Body of pancreas (tissue), 4 donors: ENCODE data around the gene PDXP. TPM values are rescaled to one million over a fixed set of nuclear protein-coding genes. Genes with fewer than 3 reads are reported as not detected.

Experiments
- ATAC-seq: fragments of 150-250 bp; one replicate; pipeline ENCODE4 v1.9.1; 2016
- DNase-seq, 4 donors: peaks; one replicate each; pipeline ENCODE4 v3.0.0-alpha.2; 2019
- H3K27ac ChIP-seq, 4 donors: fragments of 200-600 bp; sonication (generic); 1 replicate in 3 of 4; 2 replicates in 1 of 4; pipeline versions ENCODE4 v1.5.1 to v1.6.1; 2016 to 2019; ENCODE audit warnings: mild to moderate bottlenecking in 1 of 4, mixed read lengths in 1 of 4, moderate library complexity in 1 of 4
- H3K27me3 ChIP-seq, 2 donors: fragments of 200-600 bp; sonication (generic); one replicate each; pipeline ENCODE4 v1.6.0; 2016; ENCODE audit warnings: mild to moderate bottlenecking in 1 of 2
- H3K36me3 ChIP-seq, 2 donors: fragments of 200-600 bp; sonication (generic); replicated peaks in 1 of 2; 2 replicates each; pipeline ENCODE4 v1.5.1; 2016; ENCODE audit warnings: low read depth in 2 of 2; ENCODE audit not compliant: insufficient read depth in 1 of 2
- H3K4me1 ChIP-seq: fragments of 200-600 bp; sonication (generic); one replicate; pipeline ENCODE4 v1.6.0; 2016
- H3K4me3 ChIP-seq, 2 donors: fragments of 200-600 bp; sonication (generic); 1 replicate in 1 of 2; 2 replicates in 1 of 2; pipeline ENCODE4 v1.5.1; 2016 to 2019
- H3K9me3 ChIP-seq, 3 donors: fragments of 200-600 bp; sonication (generic); 1 replicate in 2 of 3; 2 replicates in 1 of 3; pipeline ENCODE4 v1.5.1; 2016
- POLR2A ChIP-seq, 3 donors: fragments of 450-650 bp; IDR thresholded peaks; one replicate each; pipeline ENCODE4 v1.6.1; 2016; ENCODE audit warnings: antibody characterized with exemption in 3 of 3, mild to moderate bottlenecking in 2 of 3
- WGBS, 2 donors: methylation state at CpG; one replicate each; pipeline ENCODE4 v1.1.5; 2017; 5-methylcytosine and 5-hydroxymethylcytosine counted together
- intact Hi-C: fragments of 100-400 bp; cut with DNase I; formaldehyde crosslinking; loops from one replicate; pipeline ENCODE4 v1.15.1; 2023
- total RNA-seq, 2 donors: library from RNA; depleted of rRNA; stranded (reverse); fragments of >200 nt; gene quantifications; one replicate each; pipeline ENCODE4 v1.1.0, GENCODE V29; 2016
- TF ChIP-seq, protein P1 (sequence below), 7 experiments: fragments of 450-650 bp in 4 of 7; fragments of 200-600 bp in 3 of 7; sonication (generic) in 3 of 7; IDR thresholded peaks; one replicate each; pipeline ENCODE4 v1.5.1; 2016 to 2019; ENCODE audit warnings: antibody characterized with exemption in 7 of 7

Gene PDXP
- total RNA-seq, 2 donors from 2014 or later: 7.0 to 23.1 TPM

DNA sequence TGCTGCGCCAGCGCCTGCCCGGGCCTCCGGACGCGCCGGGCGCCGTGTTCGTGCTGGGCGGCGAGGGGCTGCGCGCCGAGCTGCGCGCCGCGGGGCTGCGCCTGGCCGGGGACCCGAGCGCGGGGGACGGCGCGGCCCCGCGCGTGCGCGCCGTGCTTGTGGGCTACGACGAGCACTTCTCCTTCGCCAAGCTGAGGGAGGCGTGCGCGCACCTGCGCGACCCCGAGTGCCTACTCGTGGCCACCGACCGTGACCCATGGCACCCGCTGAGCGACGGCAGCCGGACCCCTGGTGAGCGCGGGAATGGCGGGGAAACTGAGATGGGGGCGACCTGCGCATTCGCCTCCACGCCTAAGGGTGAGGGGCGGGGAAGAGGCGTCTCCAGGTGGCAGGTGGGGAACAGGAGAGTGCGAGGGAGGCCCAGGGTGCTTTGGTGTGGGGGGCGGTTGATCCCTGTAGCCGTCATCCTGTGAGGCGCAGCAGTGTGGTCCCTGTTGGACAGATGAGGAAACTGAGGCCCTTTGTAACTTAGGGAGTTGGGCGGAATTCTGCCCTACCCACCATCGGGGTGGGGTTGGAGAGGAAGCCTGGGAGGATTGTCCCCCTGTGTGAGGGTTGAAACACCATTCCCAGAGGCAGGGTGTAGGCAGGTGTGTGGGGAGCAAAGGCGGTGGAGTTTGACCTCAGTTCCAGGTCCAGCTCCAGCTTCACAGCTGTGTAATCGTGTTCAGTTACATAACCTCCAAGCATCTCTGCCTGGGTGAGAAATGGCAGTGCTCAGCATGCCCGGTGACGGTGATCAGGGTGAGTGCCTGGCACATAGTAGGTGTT is 758 bp downstream of the PDXP start:
- H3K4me1 ChIP-seq: peaks cover 31% of the 10 kb centered on the region
- no peaks in the 10 kb centered on the region for H3K27me3 ChIP-seq
- DNase-seq: peak; percentile 57 to 71 (median 62)
- peak; percentile 14 for ATAC-seq
- peak overlapping the region in 3 of 4 donors; percentile 30 to 81 (median 78) for H3K27ac ChIP-seq
- no peaks in the 10 kb centered on the region for H3K9me3 ChIP-seq
- no peaks in the 10 kb centered on the region for H3K36me3 ChIP-seq
- TF ChIP-seq POLR2A (IDR thresholded peaks at IDR 0.05): peak in 1 of 3 donors; percentile 20
- TF ChIP-seq, protein P1, sequence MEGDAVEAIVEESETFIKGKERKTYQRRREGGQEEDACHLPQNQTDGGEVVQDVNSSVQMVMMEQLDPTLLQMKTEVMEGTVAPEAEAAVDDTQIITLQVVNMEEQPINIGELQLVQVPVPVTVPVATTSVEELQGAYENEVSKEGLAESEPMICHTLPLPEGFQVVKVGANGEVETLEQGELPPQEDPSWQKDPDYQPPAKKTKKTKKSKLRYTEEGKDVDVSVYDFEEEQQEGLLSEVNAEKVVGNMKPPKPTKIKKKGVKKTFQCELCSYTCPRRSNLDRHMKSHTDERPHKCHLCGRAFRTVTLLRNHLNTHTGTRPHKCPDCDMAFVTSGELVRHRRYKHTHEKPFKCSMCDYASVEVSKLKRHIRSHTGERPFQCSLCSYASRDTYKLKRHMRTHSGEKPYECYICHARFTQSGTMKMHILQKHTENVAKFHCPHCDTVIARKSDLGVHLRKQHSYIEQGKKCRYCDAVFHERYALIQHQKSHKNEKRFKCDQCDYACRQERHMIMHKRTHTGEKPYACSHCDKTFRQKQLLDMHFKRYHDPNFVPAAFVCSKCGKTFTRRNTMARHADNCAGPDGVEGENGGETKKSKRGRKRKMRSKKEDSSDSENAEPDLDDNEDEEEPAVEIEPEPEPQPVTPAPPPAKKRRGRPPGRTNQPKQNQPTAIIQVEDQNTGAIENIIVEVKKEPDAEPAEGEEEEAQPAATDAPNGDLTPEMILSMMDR (IDR thresholded peaks at IDR 0.05): no peak
- 2 to 5% methylated on average over 11 to 39 of the region's 68 CpGs for WGBS, 2 donors
- intact Hi-C loops: no loop called here
- H3K4me3 ChIP-seq: peak overlapping the region; percentile 21 to 28

GRCh38 chr22:37659897-37660708 is 1.6 kb downstream of the PDXP start:
- Histone ChIP-seq H3K9me3 (no peaks in the 10 kb centered on the region), H3K4me3 (no peak overlapping the region), H3K4me1 (peaks cover 31% of the 10 kb centered on the region), H3K36me3 (no peaks in the 10 kb centered on the region), H3K27ac (peak overlapping the region in 3 of 4 donors; percentile 30 to 81 (median 52)), H3K27me3 (no peaks in the 10 kb centered on the region)
- DNase-seq (no peak), ATAC-seq (no peak)
- TF ChIP-seq, protein P1 (IDR thresholded peaks at IDR 0.05): no peak
- TF ChIP-seq POLR2A (IDR thresholded peaks at IDR 0.05): no peak
- intact Hi-C loops: no loop called here
- WGBS, 2 donors: 57% methylated on average over 10 to 14 of the region's 14 CpGs

DNA sequence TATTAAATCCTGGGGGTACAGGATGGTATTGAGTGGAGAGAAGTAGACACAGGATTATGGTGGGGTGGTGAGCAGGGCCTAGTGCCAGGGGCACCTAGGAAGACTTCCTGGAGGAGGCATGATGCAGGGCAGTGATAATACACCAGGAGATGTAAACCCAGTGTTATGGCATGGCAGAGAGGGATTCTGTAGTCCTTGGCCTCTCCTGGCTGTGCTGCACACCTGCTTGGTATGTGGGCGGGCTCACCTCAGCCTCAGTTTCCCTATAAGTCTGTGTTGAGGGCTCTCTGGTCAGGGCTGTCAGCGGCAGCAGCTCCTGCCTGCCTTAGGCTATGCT is 2.2 kb downstream of the PDXP start:
- intact Hi-C loops: no loop called here
- H3K36me3 ChIP-seq: no peaks in the 10 kb centered on the region
- no peaks in the 10 kb centered on the region for H3K9me3 ChIP-seq
- WGBS, 2 donors: 60 to 75% methylated on average over 2 of the region's 2 CpGs
- H3K4me3 ChIP-seq: no peak overlapping the region
- H3K27ac ChIP-seq: peak overlapping the region; percentile 5 to 81 (median 38)
- peaks cover 31% of the 10 kb centered on the region for H3K4me1 ChIP-seq
- DNase-seq: no peak
- no peak for TF ChIP-seq POLR2A (IDR thresholded peaks at IDR 0.05)
- TF ChIP-seq, protein P1 (IDR thresholded peaks at IDR 0.05): no peak
- no peak for ATAC-seq
- no peaks in the 10 kb centered on the region for H3K27me3 ChIP-seq

- Histone ChIP-seq H3K9me3 (no peaks in the 10 kb centered on the region), H3K27me3 (no peaks in the 10 kb centered on the region), H3K36me3 (no peaks in the 10 kb centered on the region), H3K4me1 (peaks cover 31% of the 10 kb centered on the region), H3K4me3 (no peak overlapping the region), H3K27ac (peak overlapping the region; percentile 5 to 81 (median 38))
- 38 to 62% methylated on average over 12 of the region's 12 CpGs for WGBS, 2 donors
- ATAC-seq (no peak), DNase-seq (peak in 1 of 4 donors; percentile 34)
- intact Hi-C loops: no loop called here
- TF ChIP-seq POLR2A (IDR thresholded peaks at IDR 0.05): no peak
- TF ChIP-seq, protein P1 (IDR thresholded peaks at IDR 0.05): peak in 3 of 7 experiments; percentile 22 to 34 (median 29)
Observed at GRCh38 chr22:37661160-37661924, 2.8 kb downstream of the PDXP start.
